Measurements from ENCODE around the gene DNAJC15.

- TF ChIP-seq EZH2 (IDR thresholded peaks at IDR 0.05; ENCODE audit: insufficient read depth, poor library complexity, severe bottlenecking) (no peak), EZH2phosphoT487 (IDR thresholded peaks at IDR 0.05; ENCODE audit: insufficient read depth, low read depth) (no peak)
Measured at GRCh38 chr13:43019811-43020210, 3.6 kb upstream of the DNAJC15 start.

Data from GM23248 (cell line).